Bone marrow (tissue), 2 donors: ENCODE data around the gene PDSS2.
"Not testable (repeated sequence)": the region's sequence is repeated elsewhere in the genome, so short reads cannot be mapped to it uniquely, and the experiment has no call there.

Source experiments
- DNase-seq, 2 donors: peaks; one replicate each; lab custom pipeline; 2025; lab: John Stamatoyannopoulos, UW

The PDSS2 gene

GRCh38 chr6:107473660-107474059 is 14.3 kb upstream of the PDSS2 start:
- DNase-seq: no peak

- no peak for DNase-seq
Measured at GRCh38 chr6:107470364-107470763, 11.0 kb upstream of the PDSS2 start.

DNA sequence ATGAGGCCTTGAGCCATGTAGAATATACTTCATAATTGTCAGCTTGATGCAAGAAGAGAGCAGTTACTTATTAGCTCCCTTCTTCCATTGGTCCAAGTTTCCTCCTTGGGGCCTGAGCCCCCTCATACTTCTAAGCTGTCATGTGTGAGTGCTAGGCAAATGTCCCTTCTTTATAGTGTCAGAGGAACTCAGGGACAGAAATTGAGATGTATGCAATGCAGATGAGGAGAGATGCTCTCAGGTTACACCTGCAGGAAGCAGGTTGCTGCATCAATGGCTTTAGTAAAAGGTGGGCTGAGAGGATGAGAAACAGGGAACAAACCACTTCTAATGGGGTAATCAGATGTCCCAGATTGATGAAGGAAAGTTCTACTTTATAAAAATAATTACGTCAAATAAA is 6.7 kb upstream of the PDSS2 start:
- DNase-seq: no peak

- peak in 1 of 2 donors; percentile 21 for DNase-seq
Measured at GRCh38 chr6:107460083-107460631, 793 bp upstream of the PDSS2 start.

DNA sequence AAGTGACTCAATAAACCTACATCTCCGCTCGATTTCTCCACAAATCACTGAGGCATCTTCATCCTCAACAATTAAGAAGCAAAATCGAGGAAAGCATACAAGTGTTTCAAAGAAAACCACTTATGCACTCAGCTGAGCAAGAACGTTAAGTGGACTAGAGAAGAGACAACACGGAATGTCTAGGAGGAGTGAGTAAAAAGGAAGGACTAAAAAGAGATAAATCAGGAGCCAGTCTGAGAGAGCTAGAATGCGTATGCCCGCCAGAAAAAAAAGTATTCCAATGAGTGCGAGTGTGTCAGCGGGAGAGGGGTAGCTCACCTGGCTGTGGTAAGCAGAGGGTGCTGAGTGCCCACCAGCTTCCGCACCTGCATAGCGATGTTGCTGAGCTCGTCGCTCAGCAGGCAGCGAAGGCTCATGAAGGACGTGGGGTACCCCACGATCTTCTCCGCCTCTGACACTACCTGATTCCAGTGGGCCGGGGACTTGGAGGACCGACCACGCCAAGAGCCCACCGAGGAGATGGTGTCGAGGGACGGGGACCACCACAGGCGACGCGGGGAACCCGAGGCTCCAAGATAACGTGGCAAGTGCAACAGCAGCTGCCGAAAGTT is 587 bp downstream of the PDSS2 start:
- no peak for DNase-seq

- no peak for DNase-seq
Measured at GRCh38 chr6:107448776-107449175, 10.6 kb downstream of the PDSS2 start.

DNA sequence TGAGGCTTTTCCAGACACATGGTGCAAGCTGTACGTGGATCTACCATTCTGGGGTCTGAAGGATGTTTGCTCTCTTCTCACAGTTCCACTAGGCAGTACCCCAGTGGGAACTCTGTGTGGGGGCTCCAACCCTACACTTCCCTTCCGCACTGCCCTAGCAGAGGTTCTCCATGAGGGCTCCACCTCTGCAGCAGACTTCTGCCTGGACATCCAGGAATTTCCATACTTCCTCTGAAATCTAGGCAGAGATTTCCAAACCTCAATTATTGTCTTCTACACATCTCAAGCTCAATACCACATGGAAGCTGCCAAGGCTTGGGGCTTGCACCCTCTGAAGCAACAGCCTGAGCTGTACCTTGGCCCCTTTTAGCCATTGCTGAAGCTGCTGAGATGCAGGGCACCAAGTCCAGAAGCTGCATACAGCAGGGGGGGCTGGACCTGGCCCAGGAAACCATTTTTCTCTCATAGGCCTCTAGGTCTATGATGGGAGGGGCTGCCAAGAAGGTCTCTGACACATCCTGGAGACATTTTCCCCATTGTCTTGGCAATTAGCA is 11.6 kb downstream of the PDSS2 start:
- DNase-seq: no peak

DNA sequence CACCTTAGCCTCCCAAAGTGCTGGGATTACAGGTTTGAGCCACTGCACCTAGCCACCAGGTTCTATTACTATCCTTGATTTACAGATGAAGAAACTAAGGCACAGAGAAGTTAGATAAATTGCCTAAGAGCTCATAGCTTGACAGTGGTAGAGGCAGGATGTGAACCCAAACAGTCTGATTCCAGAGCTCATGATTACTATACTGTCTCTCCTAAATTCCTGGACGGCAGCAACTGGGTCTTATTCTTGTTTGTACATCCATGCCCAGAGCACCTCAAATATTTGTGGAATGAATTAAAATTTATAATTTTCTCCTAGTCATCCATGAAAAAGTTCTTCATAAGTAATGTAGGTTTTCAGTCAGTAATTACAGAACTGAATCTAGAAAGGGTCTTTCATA is 15.1 kb downstream of the PDSS2 start:
- DNase-seq: no peak

DNA sequence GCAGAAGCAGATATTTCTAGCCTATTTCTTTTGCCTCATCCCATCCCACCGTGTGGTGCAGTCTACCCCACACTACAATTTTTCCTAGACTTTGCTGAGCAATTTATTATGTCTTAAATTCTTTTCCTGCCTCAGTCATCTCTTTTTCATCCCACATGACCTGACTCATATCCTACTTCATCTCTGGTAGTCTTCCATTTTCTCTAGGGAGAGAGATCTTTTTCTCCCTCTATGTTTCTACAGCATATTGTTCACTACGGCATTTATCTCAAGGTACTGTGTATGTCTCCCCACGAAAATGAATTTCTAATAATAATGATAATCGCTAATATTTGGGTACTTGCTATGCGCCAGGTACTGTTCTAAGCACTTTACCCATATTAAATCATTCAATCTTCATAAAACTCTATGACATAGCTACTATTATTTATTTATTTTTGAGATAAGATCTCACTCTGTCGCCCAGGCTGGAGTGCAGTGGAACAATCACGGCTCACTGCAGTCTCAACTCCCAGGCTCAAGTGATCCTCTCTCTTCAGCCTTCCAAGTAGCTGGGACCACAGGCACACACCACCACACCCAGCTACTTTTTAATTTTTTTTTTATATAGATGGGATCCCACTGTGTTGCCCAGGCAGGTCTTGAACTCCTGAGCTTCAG is 15.6 kb downstream of the PDSS2 start:
- DNase-seq: no peak

DNA sequence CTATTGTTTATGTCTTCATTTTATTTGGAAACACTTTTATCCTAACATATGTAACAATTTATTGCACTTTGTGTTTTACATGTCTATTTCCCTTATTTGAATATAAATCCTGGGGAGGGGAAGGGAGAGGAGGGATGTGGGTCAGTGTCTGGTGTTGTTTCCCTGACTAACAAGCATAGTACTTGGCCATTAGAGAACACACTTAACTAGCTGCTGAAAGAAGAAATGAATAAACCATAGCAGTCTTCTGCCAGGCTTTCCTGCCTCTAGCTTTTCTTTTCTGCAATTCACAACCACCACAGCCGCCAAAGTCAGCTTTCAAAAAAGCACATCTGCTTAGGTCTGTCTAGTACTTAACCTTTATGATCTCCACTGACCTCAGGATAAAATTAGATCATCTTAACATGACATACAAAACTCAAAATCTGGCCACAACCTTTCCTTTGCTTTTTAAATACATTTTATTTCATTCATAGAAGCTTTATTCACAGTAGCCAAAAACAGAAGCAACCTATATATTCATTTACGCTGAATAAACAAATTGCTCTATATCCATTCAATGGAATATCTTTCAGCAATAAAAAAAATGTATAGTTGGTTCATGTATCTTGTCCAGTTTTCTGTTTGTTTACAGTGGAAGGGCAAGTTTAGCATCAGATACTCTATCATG is 16.3 kb downstream of the PDSS2 start:
- DNase-seq: no peak

DNA sequence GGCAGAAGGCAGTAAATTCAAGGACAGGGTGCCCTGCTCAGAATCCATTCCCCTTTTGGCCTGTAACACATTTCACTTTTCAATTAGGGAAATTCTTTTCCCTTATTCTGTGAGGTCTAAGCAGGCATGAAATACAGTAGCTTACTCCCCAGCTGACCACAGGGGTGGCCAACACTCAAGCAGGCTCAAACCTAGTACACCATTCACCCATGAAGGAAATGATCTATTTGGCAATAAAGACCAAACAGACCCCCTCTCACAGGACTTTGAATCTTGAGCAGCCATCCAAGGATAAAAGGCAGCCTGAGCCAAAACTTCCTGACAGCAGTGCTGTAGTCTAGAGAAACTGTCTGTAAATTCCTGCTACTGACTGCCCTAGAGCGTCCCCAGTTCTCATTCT is 17.7 kb downstream of the PDSS2 start:
- DNase-seq: no peak

GRCh38 chr6:107440936-107441335 is 18.4 kb downstream of the PDSS2 start:
- DNase-seq: no peak

DNA sequence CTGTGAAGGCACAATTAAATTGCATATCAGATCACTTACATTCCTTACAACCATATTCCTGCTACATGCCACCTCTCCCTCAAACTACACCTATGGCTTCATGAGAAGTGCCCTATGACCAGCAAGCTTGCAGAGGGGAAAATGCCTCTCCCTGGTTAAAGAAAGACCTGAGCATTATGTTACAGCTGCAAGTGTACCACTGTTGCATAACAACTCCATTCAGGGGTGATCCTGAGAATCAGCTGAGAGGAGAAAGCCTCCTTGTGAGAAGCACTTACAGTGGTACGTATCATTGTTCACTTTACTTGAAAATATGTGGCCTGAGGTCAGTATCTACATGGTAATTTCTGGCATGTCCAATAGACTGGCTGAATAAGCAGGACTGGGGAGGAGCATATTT is 20.0 kb downstream of the PDSS2 start:
- DNase-seq: no peak

GRCh38 chr6:107437691-107438090 is 21.7 kb downstream of the PDSS2 start:
- DNase-seq: no peak

- no peak for DNase-seq
Measured at GRCh38 chr6:107436881-107437280, 22.5 kb downstream of the PDSS2 start.

DNA sequence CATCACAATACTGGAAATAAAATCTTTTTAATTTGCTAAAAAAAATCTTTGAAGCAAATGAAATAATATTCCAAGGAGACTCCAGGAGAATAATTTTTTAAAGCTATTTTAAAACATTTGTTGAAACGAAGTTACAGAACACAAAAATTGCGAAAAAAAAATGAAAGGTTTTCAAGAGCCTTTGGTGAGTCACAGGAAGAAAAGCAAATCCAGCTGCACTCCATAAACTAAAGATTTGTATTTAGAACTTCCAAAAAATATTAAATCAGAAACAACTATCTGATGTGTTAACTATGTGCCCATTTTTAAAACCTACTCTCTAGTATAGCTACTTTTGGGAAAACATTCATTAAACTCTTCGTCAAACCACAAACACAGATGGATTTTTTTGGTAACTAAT is 23.6 kb downstream of the PDSS2 start:
- no peak for DNase-seq

DNA sequence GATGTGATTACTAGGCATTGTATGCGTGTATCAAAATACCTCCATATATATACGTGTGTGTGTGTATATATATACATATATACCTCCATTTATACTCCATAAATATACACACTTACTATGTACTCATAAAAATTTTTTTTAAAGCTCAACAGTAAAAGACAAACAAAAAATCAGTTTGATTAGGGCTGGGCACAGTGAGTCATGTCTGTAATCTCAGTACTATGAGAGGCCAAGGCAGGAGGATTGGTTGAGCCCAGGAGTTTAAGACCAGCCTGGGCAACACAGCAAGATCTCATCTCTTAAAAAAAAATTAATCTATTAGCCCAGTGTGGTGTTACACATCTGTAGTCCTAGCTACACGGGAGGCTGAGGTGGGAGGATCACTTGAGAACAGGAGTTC is 24.6 kb downstream of the PDSS2 start:
- no peak for DNase-seq

DNA sequence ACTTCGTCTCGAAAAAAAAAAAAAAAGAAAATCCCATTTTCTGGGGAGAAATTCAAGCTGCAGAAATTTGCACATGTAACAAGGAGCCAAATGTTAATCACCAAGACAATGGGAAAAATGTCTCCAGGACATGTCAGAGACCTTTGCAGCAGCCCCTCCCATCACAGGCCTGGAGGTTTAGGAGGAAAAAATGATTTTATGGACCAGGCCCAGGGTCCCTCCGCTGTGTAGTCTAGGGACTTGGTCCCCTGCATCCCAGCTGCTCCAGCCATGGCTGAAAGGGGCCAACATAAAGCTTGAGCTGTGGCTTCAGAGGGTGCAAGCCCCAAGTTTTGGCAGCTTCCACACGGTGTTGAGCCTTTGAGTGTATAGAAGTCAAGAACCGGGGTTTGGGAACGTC is 33.4 kb downstream of the PDSS2 start:
- not testable (repeated sequence) for DNase-seq

- DNase-seq: no peak
Measured at GRCh38 chr6:107423474-107423990, 35.8 kb downstream of the PDSS2 start.

- no peak for DNase-seq
Measured at GRCh38 chr6:107421696-107422256, 37.6 kb downstream of the PDSS2 start.

DNA sequence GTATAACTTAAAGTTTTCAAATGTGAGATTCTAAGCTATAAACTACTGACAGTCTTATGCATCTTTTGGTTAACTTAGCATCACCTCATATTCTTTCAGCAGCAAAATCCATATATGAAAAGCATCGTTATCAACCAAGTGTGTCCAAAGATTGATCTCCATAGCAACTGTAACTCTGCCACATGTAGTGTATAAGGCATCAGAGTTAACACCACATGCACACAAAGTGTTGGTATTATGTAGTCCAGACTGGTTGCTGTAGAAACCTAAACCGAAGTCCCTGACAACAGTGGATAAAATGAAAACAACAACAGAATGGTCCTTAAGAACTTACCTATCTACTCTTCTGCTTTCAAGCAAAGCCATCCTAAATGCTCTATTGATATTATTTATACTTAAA is 39.6 kb downstream of the PDSS2 start:
- no peak for DNase-seq

DNA sequence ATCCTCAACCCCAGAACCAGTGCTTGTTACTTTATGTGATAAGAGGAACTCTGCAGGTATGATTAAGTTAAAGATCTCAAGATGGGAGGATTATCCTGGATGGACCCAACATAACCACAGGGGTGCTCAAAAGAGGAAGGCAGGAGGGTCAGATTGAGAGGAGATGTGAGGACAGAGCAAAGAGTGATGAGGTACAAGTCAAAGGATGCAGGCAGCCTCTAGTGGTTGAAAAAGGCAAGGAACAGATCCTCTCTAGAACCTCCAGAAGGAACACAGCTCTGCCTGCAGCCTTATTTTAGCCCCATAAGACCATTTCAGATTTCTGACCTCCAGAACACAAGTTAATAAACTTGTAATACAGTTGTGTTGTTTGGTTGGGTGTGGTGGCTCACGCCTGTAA is 41.2 kb downstream of the PDSS2 start:
- no peak for DNase-seq
